GM23338 (cell line): ENCODE data around the gene CNOT4. TPM values are rescaled to one million over a fixed set of nuclear protein-coding genes. Genes with fewer than 3 reads are reported as not detected.

ENCODE experiments used
- ATAC-seq: fragments of 200-7000 bp; cut with Tn5 transposase; 3 replicates; pipeline ENCODE4 v1.9.1; 2020
- DNase-seq: peaks from one replicate; pipeline ENCODE4 v3.0.0-alpha.2; 2015; ENCODE audit warnings: low spot score
- H2AFZ ChIP-seq: fragments of 200-600 bp; sonication (generic); 2 replicates; pipeline ENCODE4 v1.8.0; 2016; ENCODE audit warnings: antibody characterized with exemption, mild to moderate bottlenecking, moderate library complexity
- H3F3A ChIP-seq: fragments of 200-600 bp; sonication (generic); replicated peaks from 2 replicates; pipeline ENCODE4 v1.8.0; 2017; ENCODE audit warnings: antibody characterized with exemption, mixed run types, low read depth
- H3K27ac ChIP-seq: fragments of 200-600 bp; sonication (generic); 2 replicates; pipeline ENCODE4 v1.6.1; 2016; ENCODE audit warnings: low read depth
- H3K27me3 ChIP-seq: fragments of 200-600 bp; sonication (generic); 2 replicates; pipeline ENCODE4 v1.8.0; 2016; ENCODE audit warnings: mild to moderate bottlenecking, mixed run types, moderate library complexity; ENCODE audit not compliant: insufficient read depth
- H3K36me3 ChIP-seq: fragments of 200-600 bp; sonication (generic); 2 replicates; pipeline ENCODE4 v1.8.0; 2016; ENCODE audit warnings: mild to moderate bottlenecking; ENCODE audit not compliant: insufficient read depth
- H3K4me1 ChIP-seq: fragments of 200-600 bp; sonication (generic); 2 replicates; pipeline ENCODE4 v1.8.0; 2016; ENCODE audit warnings: mild to moderate bottlenecking, moderate library complexity; ENCODE audit not compliant: insufficient read depth
- H3K4me2 ChIP-seq: fragments of 200-600 bp; sonication (generic); 2 replicates; pipeline ENCODE4 v1.7.1; 2017; ENCODE audit warnings: mixed run types
- H3K4me3 ChIP-seq: fragments of 200-600 bp; sonication (generic); 2 replicates; pipeline ENCODE4 v1.6.1; 2016; ENCODE audit warnings: mixed run types
- H3K79me2 ChIP-seq: fragments of 200-600 bp; sonication (generic); replicated peaks from 2 replicates; pipeline ENCODE4 v1.8.0; 2017; ENCODE audit warnings: mild to moderate bottlenecking; ENCODE audit not compliant: insufficient read depth
- H3K9me2 ChIP-seq: fragments of 200-600 bp; sonication (generic); 2 replicates; pipeline ENCODE4 v1.8.0; 2017; ENCODE audit not compliant: insufficient read depth
- H4K20me1 ChIP-seq: fragments of 200-600 bp; sonication (generic); replicated peaks from 2 replicates; pipeline ENCODE4 v1.8.0; 2017; ENCODE audit warnings: mild to moderate bottlenecking; ENCODE audit not compliant: insufficient read depth
- H3K27ac Mint-ChIP-seq: 2 replicates; pipeline ENCODE4 v1.8.0; 2020; ENCODE audit warnings: inconsistent platforms, mild to moderate bottlenecking, moderate library complexity, mixed read lengths
- H3K27me3 Mint-ChIP-seq: 3 replicates; pipeline ENCODE4 v1.8.0; 2022; ENCODE audit warnings: low read depth, mild to moderate bottlenecking, moderate library complexity, mixed read lengths, inconsistent platforms; ENCODE audit not compliant: insufficient read depth, poor library complexity
- H3K36me3 Mint-ChIP-seq: 3 replicates; pipeline ENCODE4 v1.8.0; 2021; ENCODE audit warnings: low read depth, mild to moderate bottlenecking, inconsistent platforms, moderate library complexity, mixed read lengths
- H3K4me1 Mint-ChIP-seq: 3 replicates; pipeline ENCODE4 v1.8.0; 2020; ENCODE audit warnings: mild to moderate bottlenecking, inconsistent platforms, mixed read lengths
- H3K4me3 Mint-ChIP-seq: 3 replicates; pipeline ENCODE4 v1.8.0; 2021; ENCODE audit warnings: moderate library complexity, mild to moderate bottlenecking, inconsistent platforms, mixed read lengths
- H3K9me3 Mint-ChIP-seq: 3 replicates; pipeline ENCODE4 v1.8.0; 2020; ENCODE audit warnings: moderate library complexity, mild to moderate bottlenecking, inconsistent platforms, mixed read lengths
- CTCF ChIP-seq, 2 experiments: fragments of 200-600 bp in 1 of 2; sonication (generic) in 1 of 2; conservative IDR thresholded peaks; 2 replicates each; pipeline versions ENCODE4 v1.5.1 to v1.6.1; 2016 to 2017; ENCODE audit warnings: antibody characterized with exemption in 2 of 2, low read depth in 2 of 2, mild to moderate bottlenecking in 2 of 2, moderate library complexity in 1 of 2
- JUNB ChIP-seq: IDR thresholded peaks from one replicate; pipeline ENCODE4 v1.6.1; 2016; ENCODE audit warnings: antibody characterized with exemption; ENCODE audit not compliant: unreplicated experiment
- STAT1 ChIP-seq: IDR thresholded peaks from one replicate; pipeline ENCODE4 v1.6.1; 2016; ENCODE audit warnings: antibody characterized with exemption; ENCODE audit not compliant: unreplicated experiment
- ZNF462 ChIP-seq: fragments of 250-450 bp; sonication (Bioruptor Pico); IDR thresholded peaks from 2 replicates; pipeline ENCODE4 v1.5.0; 2020; ENCODE audit warnings: mild to moderate bottlenecking, moderate library complexity
- polyA plus RNA-seq: library from polyadenylated mRNA; unstranded; fragments of >200 nt; fragmentation: Nextera tagmentation; extraction: Ambion mirVana; gene quantifications from 2 replicates; pipeline ENCODE4 v1.2.1, GENCODE V29; 2016
- total RNA-seq: library from RNA; depleted of rRNA; stranded (reverse); fragments of >200 nt; shearing (Covaris generic); gene quantifications from 2 replicates; pipeline ENCODE4 v1.2.3, GENCODE V29; 2014
- TF ChIP-seq, protein P1 (sequence below): IDR thresholded peaks from 2 replicates; pipeline ENCODE4 v1.6.1; 2016; ENCODE audit warnings: antibody characterized with exemption

Gene CNOT4
- total and polyA plus RNA-seq, 2 experiments from 2014 or later: 18.9 to 26.2 TPM

- TF ChIP-seq ZNF462 (CRISPR knock-in tag): no peak
Measured at GRCh38 chr7:135508883-135509588, 866 bp downstream of the CNOT4 start (continued).

- Mint-ChIP-seq H3K4me1 (peaks cover 18% of the 10 kb centered on the region), H3K27ac (no peak overlapping the region), H3K9me3 (no peaks in the 10 kb centered on the region), H3K4me3 (no peak overlapping the region), H3K27me3 (no peaks in the 10 kb centered on the region), H3K36me3 (no peaks in the 10 kb centered on the region)
- DNase-seq (no peak), ATAC-seq (no peak)
- Histone ChIP-seq H3K4me2 (no peak overlapping the region), H3K4me3 (no peak overlapping the region), H3K36me3 (no peaks in the 10 kb centered on the region), H3K27me3 (no peaks in the 10 kb centered on the region), H3K9me2 (no peaks in the 10 kb centered on the region), H3K27ac (no peak overlapping the region), H3F3A (no peaks in the 10 kb centered on the region), H3K4me1 (peaks cover 10% of the 10 kb centered on the region), H3K79me2 (peaks cover 98% of the 10 kb centered on the region), H4K20me1 (peaks cover 15% of the 10 kb centered on the region), H2AFZ (no peak overlapping the region)
- TF ChIP-seq STAT1 (no peak), JUNB (no peak), CTCF (conservative IDR thresholded peaks at IDR 0.05; ENCODE audit: low read depth in 2 of 2) (peak; percentile 17 to 24; a peak in 3 of 4 replicates)
- TF ChIP-seq, protein P1, sequence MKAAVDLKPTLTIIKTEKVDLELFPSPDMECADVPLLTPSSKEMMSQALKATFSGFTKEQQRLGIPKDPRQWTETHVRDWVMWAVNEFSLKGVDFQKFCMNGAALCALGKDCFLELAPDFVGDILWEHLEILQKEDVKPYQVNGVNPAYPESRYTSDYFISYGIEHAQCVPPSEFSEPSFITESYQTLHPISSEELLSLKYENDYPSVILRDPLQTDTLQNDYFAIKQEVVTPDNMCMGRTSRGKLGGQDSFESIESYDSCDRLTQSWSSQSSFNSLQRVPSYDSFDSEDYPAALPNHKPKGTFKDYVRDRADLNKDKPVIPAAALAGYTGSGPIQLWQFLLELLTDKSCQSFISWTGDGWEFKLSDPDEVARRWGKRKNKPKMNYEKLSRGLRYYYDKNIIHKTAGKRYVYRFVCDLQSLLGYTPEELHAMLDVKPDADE: no peak
Measured at GRCh38 chr7:135501402-135501801, 8.5 kb downstream of the CNOT4 start.
